ENCODE results near the gene MRPL10.

DNA sequence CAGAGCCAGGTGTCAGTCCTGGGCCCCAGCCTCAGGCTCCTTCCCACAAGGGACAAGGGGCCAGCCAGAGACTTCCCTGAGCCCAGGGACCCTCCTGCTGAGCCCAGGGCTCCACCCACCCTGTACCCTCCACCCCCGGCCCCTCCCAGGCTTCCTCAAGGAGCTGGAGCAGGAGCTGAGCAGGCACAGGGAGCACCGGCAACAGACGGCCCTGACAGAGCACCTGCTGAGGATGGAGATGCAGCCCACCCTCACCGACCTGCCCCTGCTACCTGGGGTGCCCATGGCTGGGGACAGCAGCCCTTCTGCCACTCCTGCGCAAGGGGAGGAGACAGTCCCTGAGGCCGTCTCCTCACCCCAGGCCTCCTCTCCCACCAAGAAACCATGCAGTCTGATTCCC, 5.3 kb upstream of the MRPL10 start:
- TF ChIP-seq, protein P1, sequence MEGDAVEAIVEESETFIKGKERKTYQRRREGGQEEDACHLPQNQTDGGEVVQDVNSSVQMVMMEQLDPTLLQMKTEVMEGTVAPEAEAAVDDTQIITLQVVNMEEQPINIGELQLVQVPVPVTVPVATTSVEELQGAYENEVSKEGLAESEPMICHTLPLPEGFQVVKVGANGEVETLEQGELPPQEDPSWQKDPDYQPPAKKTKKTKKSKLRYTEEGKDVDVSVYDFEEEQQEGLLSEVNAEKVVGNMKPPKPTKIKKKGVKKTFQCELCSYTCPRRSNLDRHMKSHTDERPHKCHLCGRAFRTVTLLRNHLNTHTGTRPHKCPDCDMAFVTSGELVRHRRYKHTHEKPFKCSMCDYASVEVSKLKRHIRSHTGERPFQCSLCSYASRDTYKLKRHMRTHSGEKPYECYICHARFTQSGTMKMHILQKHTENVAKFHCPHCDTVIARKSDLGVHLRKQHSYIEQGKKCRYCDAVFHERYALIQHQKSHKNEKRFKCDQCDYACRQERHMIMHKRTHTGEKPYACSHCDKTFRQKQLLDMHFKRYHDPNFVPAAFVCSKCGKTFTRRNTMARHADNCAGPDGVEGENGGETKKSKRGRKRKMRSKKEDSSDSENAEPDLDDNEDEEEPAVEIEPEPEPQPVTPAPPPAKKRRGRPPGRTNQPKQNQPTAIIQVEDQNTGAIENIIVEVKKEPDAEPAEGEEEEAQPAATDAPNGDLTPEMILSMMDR (conservative IDR thresholded peaks at IDR 0.05 in 1 of 2, IDR thresholded peaks at IDR 0.05 in 1 of 2; ENCODE audit: low read depth in 1 of 2, low read length in 2 of 2) = no peak
- TF ChIP-seq EZH2 (IDR thresholded peaks at IDR 0.05; ENCODE audit: low read length, missing control alignments) = no peak

Data from fibroblast of lung (primary cell).